Kidney (tissue), 14 donors: ENCODE data around the gene CUEDC1. TPM values are rescaled to one million over a fixed set of nuclear protein-coding genes. Genes with fewer than 3 reads are reported as not detected.
A peak's percentile ranks its signal among the peaks of the same experiment; 100 is the strongest.

ENCODE experiments used
- DNase-seq, 5 donors: peaks; one replicate each; pipeline ENCODE4 v3.0.0-alpha.2; 2013 to 2020
- FAIRE-seq: peaks from 2 replicates; lab custom pipeline; 2012; peaks lifted over from hg19 to GRCh38; lab: Jason Lieb, UNC
- H3K27ac ChIP-seq, 2 donors: one replicate each; pipeline ENCODE4 v1.7.0; 2013; ENCODE audit warnings: low read depth in 2 of 2, low read length in 2 of 2, inconsistent platforms in 1 of 2
- H3K27me3 ChIP-seq: one replicate; pipeline ENCODE4 v1.7.1; 2013; ENCODE audit warnings: low read length, inconsistent platforms; ENCODE audit not compliant: control insufficient read depth, insufficient read depth
- H3K36me3 ChIP-seq, 3 donors: one replicate each; pipeline versions ENCODE4 v1.7.0 to v1.7.1; 2013; ENCODE audit warnings: low read length in 3 of 3, control low read depth in 1 of 3, inconsistent platforms in 1 of 3; ENCODE audit not compliant: insufficient read depth in 3 of 3, control insufficient read depth in 2 of 3
- H3K4me1 ChIP-seq, 3 donors: one replicate each; pipeline versions ENCODE4 v1.7.0 to v1.7.1; 2013; ENCODE audit warnings: low read length in 3 of 3, inconsistent platforms in 1 of 3, low read depth in 1 of 3; ENCODE audit not compliant: control insufficient read depth in 2 of 3, insufficient read depth in 2 of 3
- H3K4me3 ChIP-seq, 3 donors: one replicate each; pipeline versions ENCODE4 v1.7.0 to v1.8.1; 2013; ENCODE audit warnings: low read length in 3 of 3, control low read depth in 1 of 3, inconsistent platforms in 1 of 3
- H3K9ac ChIP-seq, 3 donors: one replicate each; pipeline versions ENCODE4 v1.7.0 to v1.7.1; 2013; ENCODE audit warnings: low read length in 3 of 3, control low read depth in 1 of 3, inconsistent platforms in 1 of 3
- H3K9me3 ChIP-seq, 3 donors: one replicate each; pipeline versions ENCODE4 v1.7.0 to v1.7.1; 2013; ENCODE audit warnings: low read length in 3 of 3, control low read depth in 1 of 3, inconsistent platforms in 1 of 3; ENCODE audit not compliant: control insufficient read depth in 2 of 3, insufficient read depth in 1 of 3
- CTCF ChIP-seq: IDR thresholded peaks from 3 replicates; pipeline ENCODE4 v1.5.1; 2012; ENCODE audit warnings: mild to moderate bottlenecking, moderate library complexity, borderline replicate concordance; ENCODE audit not compliant: insufficient read depth; ENCODE audit errors: extremely low read depth
- intact Hi-C: fragments of 100-400 bp; cut with DNase I; formaldehyde crosslinking; loops from one replicate; pipeline ENCODE4 v1.11.1; 2022
- polyA plus RNA-seq: library from polyadenylated mRNA; stranded (reverse); fragments of 350-450 nt; fragmentation: Illumina TruSeq; extraction: RNeasy Lipid Tissue Mini Kit (QIAGEN cat#74804); gene quantifications from one replicate; pipeline ENCODE4 v1.2.3, GENCODE V29; 2014; ENCODE audit warnings: low read depth, low replicate concordance; ENCODE audit not compliant: insufficient read depth
- total RNA-seq: library from RNA; stranded (reverse); fragmentation: NEBNext Ultra II Directional; extraction: Animal tissue kit (Norgen Biotek cat#: 25700); gene quantifications from one replicate; pipeline ENCODE4 v1.2.1, GENCODE V29; 2021
- donor health status: control.
- donor health status: control.
- donor health status: control.
- donor health status: control.
- donor health status: control.
- donor health status: DM: yes; HTN: yes; CAD: no.
- donor health status: Normal renal cell carcinoma (clear cell type).

The CUEDC1 gene
- total and polyA plus RNA-seq, 2 donors from 2014 or later: 33.0 to 52.3 TPM

- peaks cover 8 to 31% (median 8%) of the 10 kb centered on the region in 3 donors for H3K4me1 ChIP-seq
- H3K9ac ChIP-seq: no peak overlapping the region
- TF ChIP-seq CTCF: no peak
- FAIRE-seq: no peak
- no peak overlapping the region for H3K4me3 ChIP-seq
- H3K27ac ChIP-seq: peak overlapping the region in 1 of 2 donors; percentile 8
- no peaks in the 10 kb centered on the region for H3K27me3 ChIP-seq
- peaks cover 4 to 12% (median 10%) of the 10 kb centered on the region in 3 donors for H3K36me3 ChIP-seq
- H3K9me3 ChIP-seq: no peaks in the 10 kb centered on the region
- peak in 4 of 5 donors; percentile 79 to 88 (median 84) for DNase-seq
- intact Hi-C loops: no loop called here
Observed at GRCh38 chr17:57879437-57880085, 75.7 kb downstream of the CUEDC1 start.

GRCh38 chr17:57877803-57878377 is 77.3 kb downstream of the CUEDC1 start:
- peaks cover 8 to 47% (median 20%) of the 10 kb centered on the region in 3 donors for H3K4me1 ChIP-seq
- FAIRE-seq (no peak), DNase-seq (no peak)
- no peak overlapping the region for H3K4me3 ChIP-seq
- no peaks in the 10 kb centered on the region for H3K9me3 ChIP-seq
- H3K36me3 ChIP-seq: peaks cover 4 to 8% (median 7%) of the 10 kb centered on the region in 3 donors
- no peak overlapping the region for H3K9ac ChIP-seq
- no peaks in the 10 kb centered on the region for H3K27me3 ChIP-seq
- intact Hi-C loops: no loop called here
- TF ChIP-seq CTCF: no peak
- no peak overlapping the region for H3K27ac ChIP-seq

GRCh38 chr17:57876866-57877237 is 78.4 kb downstream of the CUEDC1 start:
- peaks cover 4 to 16% (median 11%) of the 10 kb centered on the region in 3 donors for H3K36me3 ChIP-seq
- H3K4me1 ChIP-seq: peaks cover 8 to 49% (median 20%) of the 10 kb centered on the region in 3 donors
- no peak for DNase-seq
- no peak for FAIRE-seq
- H3K4me3 ChIP-seq: no peak overlapping the region
- intact Hi-C loops: no loop called here
- H3K9ac ChIP-seq: no peak overlapping the region
- H3K27ac ChIP-seq: no peak overlapping the region
- no peaks in the 10 kb centered on the region for H3K27me3 ChIP-seq
- no peak for TF ChIP-seq CTCF
- no peaks in the 10 kb centered on the region for H3K9me3 ChIP-seq
